Heart right ventricle (tissue), 16 donors: ENCODE data around the gene SOX15. TPM values are rescaled to one million over a fixed set of nuclear protein-coding genes. Genes with fewer than 3 reads are reported as not detected.

ENCODE experiments used
- ATAC-seq, 8 donors: fragments of 200-7000 bp; cut with Tn5 transposase; one replicate each; pipeline ENCODE4 v1.9.1; 2020; ENCODE audit warnings: mild to moderate bottlenecking in 8 of 8, moderate library complexity in 8 of 8, moderate number of reproducible peaks in 1 of 8
- DNase-seq, 2 donors: peaks; one replicate each; pipeline ENCODE4 v3.0.0-alpha.2; 2020
- H3K27ac ChIP-seq, 10 donors: fragments of 200-600 bp; sonication (generic) in 2 of 10; one replicate each; pipeline versions ENCODE4 v1.5.0 to v1.8.0; 2020 to 2022; ENCODE audit warnings: mild to moderate bottlenecking in 3 of 10
- H3K27me3 ChIP-seq, 7 donors: fragments of 200-600 bp; one replicate each; pipeline ENCODE4 v1.8.0; 2021 to 2022; ENCODE audit warnings: mild to moderate bottlenecking in 2 of 7
- H3K36me3 ChIP-seq, 9 donors: fragments of 200-600 bp; sonication (generic) in 1 of 9; one replicate each; pipeline versions ENCODE4 v1.5.0 to v1.8.0; 2020 to 2022; ENCODE audit warnings: mild to moderate bottlenecking in 2 of 9
- H3K4me1 ChIP-seq, 9 donors: fragments of 200-600 bp; sonication (generic) in 1 of 9; one replicate each; pipeline versions ENCODE4 v1.5.0 to v1.8.0; 2020 to 2022; ENCODE audit warnings: mild to moderate bottlenecking in 4 of 9
- H3K4me3 ChIP-seq, 10 donors: fragments of 200-600 bp; sonication (generic) in 2 of 10; one replicate each; pipeline versions ENCODE4 v1.5.0 to v1.8.0; 2020 to 2022; ENCODE audit warnings: mild to moderate bottlenecking in 7 of 10, moderate library complexity in 2 of 10
- H3K9me3 ChIP-seq, 11 donors: fragments of 200-600 bp in 10 of 11; sonication (generic) in 2 of 11; one replicate each; pipeline versions ENCODE4 v1.5.0 to v1.8.0; 2013 to 2022; ENCODE audit warnings: mild to moderate bottlenecking in 2 of 11, control low read depth in 1 of 11, moderate library complexity in 1 of 11
- CTCF ChIP-seq, 9 donors: fragments of 200-600 bp; sonication (generic) in 2 of 9; IDR thresholded peaks; one replicate each; pipeline versions ENCODE4 v1.5.0 to v1.8.0; 2021 to 2022; ENCODE audit warnings: antibody characterized with exemption in 9 of 9, mild to moderate bottlenecking in 5 of 9, moderate library complexity in 1 of 9
- WGBS, 2 donors: extraction: QIAGEN DNeasy Blood & Tissue Kit; methylation state at CpG; one replicate each; pipeline ENCODE4 v1.1.7; 2013; ENCODE audit warnings: inconsistent platforms in 1 of 2; 5-methylcytosine and 5-hydroxymethylcytosine counted together
- intact Hi-C, 10 donors: fragments of 100-400 bp; cut with DNase I; formaldehyde crosslinking; loops; one replicate each; pipeline versions ENCODE4 v1.11.1 to v1.14.2; 2022
- polyA plus RNA-seq, 2 donors: library from polyadenylated mRNA; stranded (reverse); fragments of 200-250 nt; gene quantifications; one replicate each; pipeline ENCODE4 v1.2.3, GENCODE V29; 2013
- total RNA-seq, 10 donors: library from RNA; stranded (reverse); fragmentation: NEBNext Ultra II Directional in 3 of 10; extraction: Animal tissue kit (Norgen Biotek cat#: 25700) in 3 of 10; gene quantifications; one replicate each; pipeline versions ENCODE4 v1.2.1 to v1.2.4, GENCODE V29; 2021 to 2023
- donor health status: Arrhythmogenic right ventricular cardiomyopathy.
- donor health status: ischemic (EF 13 %, LVEDD 7.1; RV severe dilation, severe dysfunction).
- donor health status: healthy with polysubstance abuse.
- donor health status: DM: no; HTN: yes; CAD: no.
- donor health status: DM: no; HTN: no; CAD: no.
- donor health status: ischemic (EF 25% LVEDD 6.9; RV normal size, moderate dysfunction).
- donor health status: ischemic (EF 25% LVEDD 5.7; RV mildly dilated, moderate dysfunction).
- donor health status: healthy.
- donor health status: DM: yes; HTN: yes; CAD: no.
- donor health status: Ischemic cardiomyopathy.
- donor health status: ischemic (EF 35%, LVEDD 5.7; RV mildly dilated, moderate dysfunction).
- donor health status: nonischemic (EF 11% LVEDD 7.7; RV severe dilation, severe dysfunction).
- donor health status: DM: yes; HTN: yes; CAD: no.
- donor health status: PGD.
- donor health status: ischemic (EF 29% LVEDD 5.4; RV normal size, mild dysfunction).
- donor health status: nonischemic (EF 23%, LVEDD 6.1; RV moderate dilation, normal function).

The SOX15 gene
- total and polyA plus RNA-seq, 12 donors = 0.23 to 2.6 (median 1.2) TPM

- Histone ChIP-seq H3K36me3 (peaks cover 0 to 14% (median 0%) of the 10 kb centered on the region in 9 donors), H3K4me3 (no peak overlapping the region), H3K27ac (no peak overlapping the region), H3K9me3 (no peaks in the 10 kb centered on the region), H3K27me3 (no peaks in the 10 kb centered on the region), H3K4me1 (peaks cover 4 to 21% (median 15%) of the 10 kb centered on the region in 9 donors)
- WGBS, 2 donors = 86 to 91% methylated on average over 5 of the region's 5 CpGs
- intact Hi-C loops = no loop called here
- DNase-seq (no peak), ATAC-seq (no peak)
- TF ChIP-seq CTCF (IDR thresholded peaks at IDR 0.05) = no peak
Measured at GRCh38 chr17:7623661-7624060, 33.8 kb upstream of the SOX15 start.

- Histone ChIP-seq H3K27ac (no peak overlapping the region), H3K27me3 (no peaks in the 10 kb centered on the region), H3K36me3 (peaks cover 0 to 6% (median 0%) of the 10 kb centered on the region in 9 donors), H3K4me3 (no peak overlapping the region), H3K4me1 (peaks cover 0 to 1% (median 0%) of the 10 kb centered on the region in 9 donors), H3K9me3 (no peaks in the 10 kb centered on the region)
- 92 to 96% methylated on average over 8 of the region's 8 CpGs for WGBS, 2 donors
- intact Hi-C loops = no loop called here
- no peak for ATAC-seq
- DNase-seq = no peak
- no peak for TF ChIP-seq CTCF (IDR thresholded peaks at IDR 0.05)
Measured at GRCh38 chr17:7620835-7621234, 30.9 kb upstream of the SOX15 start.

- Histone ChIP-seq H3K9me3 (no peaks in the 10 kb centered on the region), H3K27ac (no peak overlapping the region), H3K36me3 (no peaks in the 10 kb centered on the region), H3K4me1 (peaks cover 0 to 12% (median 5%) of the 10 kb centered on the region in 9 donors), H3K27me3 (no peaks in the 10 kb centered on the region), H3K4me3 (no peak overlapping the region)
- TF ChIP-seq CTCF (IDR thresholded peaks at IDR 0.05) = no peak
- whole genome bisulfite sequencing, 2 donors = 74 to 77% methylated on average over 5 of the region's 5 CpGs
- intact Hi-C loops = no loop called here
- DNase-seq = no peak
- no peak for ATAC-seq
Measured at GRCh38 chr17:7618608-7619007, 28.7 kb upstream of the SOX15 start.

- intact Hi-C loops = loop anchor here in 1 of 10 donors (2.0 kb wide), 1 partner anchor 71 kb away; the partner anchor contains the start of gene TP53
- 6 to 9% methylated on average over 28 of the region's 28 CpGs for WGBS, 2 donors
- H3K27ac ChIP-seq = peak overlapping the region in 9 of 10 donors; percentile 79 to 98 (median 88)
- H3K36me3 ChIP-seq = peaks cover 0 to 14% (median 5%) of the 10 kb centered on the region in 9 donors
- ATAC-seq (no peak), DNase-seq (no peak)
- no peaks in the 10 kb centered on the region for H3K9me3 ChIP-seq
- H3K4me3 ChIP-seq = peak overlapping the region in 9 of 10 donors; percentile 24 to 93 (median 57)
- H3K27me3 ChIP-seq = no peaks in the 10 kb centered on the region
- no peak for TF ChIP-seq CTCF (IDR thresholded peaks at IDR 0.05)
- peaks cover 2 to 45% (median 34%) of the 10 kb centered on the region in 9 donors for H3K4me1 ChIP-seq
Measured at GRCh38 chr17:7615265-7615747, 25.4 kb upstream of the SOX15 start.
